Measurements from ENCODE around the gene PIK3C2B. TPM values are rescaled to one million over a fixed set of nuclear protein-coding genes. Genes with fewer than 3 reads are reported as not detected.

The PIK3C2B gene
- total RNA-seq, 1 donor from 2014 or later = 31.8 TPM

GRCh38 chr1:204471687-204472086 lies 22.9 kb downstream of the PIK3C2B start:
- Histone ChIP-seq H3K36me3 (ENCODE audit: control insufficient read depth in 3 of 3, insufficient read depth in 3 of 3, low read length in 3 of 3) (peaks cover 0 to 7% (median 2%) of the 10 kb centered on the region in 3 donors), H3K27me3 (ENCODE audit: control insufficient read depth in 3 of 3, insufficient read depth in 3 of 3, low read length in 3 of 3) (no peaks in the 10 kb centered on the region), H3K4me1 (ENCODE audit: control insufficient read depth in 3 of 3, insufficient read depth in 3 of 3, low read length in 3 of 3) (peaks cover 39 to 49% (median 48%) of the 10 kb centered on the region in 3 donors)

GRCh38 chr1:204469304-204469703 lies 25.3 kb downstream of the PIK3C2B start:
- no peaks in the 10 kb centered on the region for H3K9me3 ChIP-seq (ENCODE audit: control insufficient read depth in 3 of 3, low read length in 3 of 3)
- H3K4me1 ChIP-seq (ENCODE audit: control insufficient read depth in 3 of 3, insufficient read depth in 3 of 3, low read length in 3 of 3) = peaks cover 42 to 55% (median 47%) of the 10 kb centered on the region in 3 donors
- H3K9ac ChIP-seq (ENCODE audit: low read depth in 1 of 3, low read length in 3 of 3) = no peak overlapping the region
- peak overlapping the region in 1 of 3 donors; percentile 22 for H3K4me3 ChIP-seq (ENCODE audit: low read length in 3 of 3)
- peaks cover 0 to 8% (median 3%) of the 10 kb centered on the region in 3 donors for H3K36me3 ChIP-seq (ENCODE audit: control insufficient read depth in 3 of 3, insufficient read depth in 3 of 3, low read length in 3 of 3)
- no peaks in the 10 kb centered on the region for H3K27me3 ChIP-seq (ENCODE audit: control insufficient read depth in 3 of 3, insufficient read depth in 3 of 3, low read length in 3 of 3)
- no peak overlapping the region for H3K27ac ChIP-seq (ENCODE audit: low read depth, low read length)

More at GRCh38 chr1:204471687-204472086, 22.9 kb downstream of the PIK3C2B start:
- no peak overlapping the region for H3K9ac ChIP-seq (ENCODE audit: low read depth in 1 of 3, low read length in 3 of 3)
- H3K9me3 ChIP-seq (ENCODE audit: control insufficient read depth in 3 of 3, low read length in 3 of 3) = no peaks in the 10 kb centered on the region
- H3K4me3 ChIP-seq (ENCODE audit: low read length in 3 of 3) = no peak overlapping the region
- H3K27ac ChIP-seq (ENCODE audit: low read depth, low read length) = no peak overlapping the region

DNA sequence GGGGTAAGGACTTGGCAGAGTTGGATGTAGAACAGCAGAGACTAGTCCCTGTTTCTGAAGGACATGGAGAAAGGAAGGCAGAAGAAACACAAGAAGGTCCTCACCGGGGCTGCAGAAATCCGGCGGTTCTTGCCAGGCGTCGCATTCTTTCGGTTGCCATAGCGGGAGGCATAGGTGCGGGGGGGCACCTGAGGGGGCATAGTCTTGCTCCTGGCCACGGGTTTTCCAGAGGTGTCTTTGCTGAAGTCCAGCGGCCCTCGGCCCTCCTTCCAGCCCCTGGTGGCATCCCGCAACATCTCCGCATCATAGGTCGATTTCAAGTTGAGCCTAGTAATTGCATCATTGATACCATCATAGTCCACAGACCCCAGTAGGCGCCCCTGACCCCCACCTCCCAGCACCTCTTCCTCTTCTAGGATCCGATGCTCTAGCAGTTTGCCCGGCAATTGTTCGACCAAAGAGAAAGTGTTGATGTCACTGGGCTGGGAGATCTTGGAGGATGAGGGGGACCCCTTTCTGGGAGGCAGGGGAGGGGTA lies 25.8 kb downstream of the PIK3C2B start:
- Histone ChIP-seq H3K9ac (ENCODE audit: low read depth in 1 of 3, low read length in 3 of 3) (no peak overlapping the region), H3K27ac (ENCODE audit: low read depth, low read length) (no peak overlapping the region), H3K9me3 (ENCODE audit: control insufficient read depth in 3 of 3, low read length in 3 of 3) (no peaks in the 10 kb centered on the region), H3K36me3 (ENCODE audit: control insufficient read depth in 3 of 3, insufficient read depth in 3 of 3, low read length in 3 of 3) (peaks cover 4 to 11% (median 7%) of the 10 kb centered on the region in 3 donors), H3K27me3 (ENCODE audit: control insufficient read depth in 3 of 3, insufficient read depth in 3 of 3, low read length in 3 of 3) (no peaks in the 10 kb centered on the region), H3K4me3 (ENCODE audit: low read length in 3 of 3) (no peak overlapping the region), H3K4me1 (ENCODE audit: control insufficient read depth in 3 of 3, insufficient read depth in 3 of 3, low read length in 3 of 3) (peaks cover 44 to 59% (median 50%) of the 10 kb centered on the region in 3 donors)

DNA sequence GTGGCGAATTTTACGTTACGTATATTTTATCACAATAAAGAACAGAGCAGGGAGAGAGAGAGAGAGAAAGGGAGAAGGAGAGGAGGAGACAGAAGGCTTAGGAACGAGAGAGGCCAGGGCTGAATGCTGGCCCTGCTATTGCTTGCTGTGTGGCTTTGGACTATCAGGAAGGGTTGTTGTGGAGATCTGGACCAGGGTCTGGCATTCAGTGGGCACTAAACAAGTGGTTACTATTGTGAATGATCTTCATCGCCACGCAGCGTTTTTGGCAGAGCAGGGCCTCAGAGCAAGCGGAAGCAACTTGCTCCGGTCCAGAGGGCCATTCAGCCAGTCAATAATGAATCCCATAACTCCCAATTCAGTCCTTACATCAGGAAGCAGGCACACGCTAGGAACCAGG lies 26.4 kb downstream of the PIK3C2B start:
- H3K9ac ChIP-seq (ENCODE audit: low read depth in 1 of 3, low read length in 3 of 3) = peak overlapping the region in 1 of 3 donors; percentile 10
- H3K27me3 ChIP-seq (ENCODE audit: control insufficient read depth in 3 of 3, insufficient read depth in 3 of 3, low read length in 3 of 3) = no peaks in the 10 kb centered on the region
- no peaks in the 10 kb centered on the region for H3K9me3 ChIP-seq (ENCODE audit: control insufficient read depth in 3 of 3, low read length in 3 of 3)
- no peak overlapping the region for H3K4me3 ChIP-seq (ENCODE audit: low read length in 3 of 3)
- H3K4me1 ChIP-seq (ENCODE audit: control insufficient read depth in 3 of 3, insufficient read depth in 3 of 3, low read length in 3 of 3) = peaks cover 50 to 64% (median 55%) of the 10 kb centered on the region in 3 donors
- peaks cover 10 to 15% (median 11%) of the 10 kb centered on the region in 3 donors for H3K36me3 ChIP-seq (ENCODE audit: control insufficient read depth in 3 of 3, insufficient read depth in 3 of 3, low read length in 3 of 3)
- no peak overlapping the region for H3K27ac ChIP-seq (ENCODE audit: low read depth, low read length)

GRCh38 chr1:204466416-204467405 lies 27.9 kb downstream of the PIK3C2B start:
- Histone ChIP-seq H3K9me3 (ENCODE audit: control insufficient read depth in 3 of 3, low read length in 3 of 3) (no peaks in the 10 kb centered on the region), H3K27ac (ENCODE audit: low read depth, low read length) (peak overlapping the region; percentile 91), H3K4me1 (ENCODE audit: control insufficient read depth in 3 of 3, insufficient read depth in 3 of 3, low read length in 3 of 3) (peaks cover 56 to 73% (median 64%) of the 10 kb centered on the region in 3 donors), H3K36me3 (ENCODE audit: control insufficient read depth in 3 of 3, insufficient read depth in 3 of 3, low read length in 3 of 3) (peaks cover 15 to 27% (median 17%) of the 10 kb centered on the region in 3 donors), H3K9ac (ENCODE audit: low read depth in 1 of 3, low read length in 3 of 3) (peak overlapping the region; percentile 72 to 89 (median 86)), H3K27me3 (ENCODE audit: control insufficient read depth in 3 of 3, insufficient read depth in 3 of 3, low read length in 3 of 3) (no peaks in the 10 kb centered on the region), H3K4me3 (ENCODE audit: low read length in 3 of 3) (peak overlapping the region; percentile 41 to 71 (median 64))

DNA sequence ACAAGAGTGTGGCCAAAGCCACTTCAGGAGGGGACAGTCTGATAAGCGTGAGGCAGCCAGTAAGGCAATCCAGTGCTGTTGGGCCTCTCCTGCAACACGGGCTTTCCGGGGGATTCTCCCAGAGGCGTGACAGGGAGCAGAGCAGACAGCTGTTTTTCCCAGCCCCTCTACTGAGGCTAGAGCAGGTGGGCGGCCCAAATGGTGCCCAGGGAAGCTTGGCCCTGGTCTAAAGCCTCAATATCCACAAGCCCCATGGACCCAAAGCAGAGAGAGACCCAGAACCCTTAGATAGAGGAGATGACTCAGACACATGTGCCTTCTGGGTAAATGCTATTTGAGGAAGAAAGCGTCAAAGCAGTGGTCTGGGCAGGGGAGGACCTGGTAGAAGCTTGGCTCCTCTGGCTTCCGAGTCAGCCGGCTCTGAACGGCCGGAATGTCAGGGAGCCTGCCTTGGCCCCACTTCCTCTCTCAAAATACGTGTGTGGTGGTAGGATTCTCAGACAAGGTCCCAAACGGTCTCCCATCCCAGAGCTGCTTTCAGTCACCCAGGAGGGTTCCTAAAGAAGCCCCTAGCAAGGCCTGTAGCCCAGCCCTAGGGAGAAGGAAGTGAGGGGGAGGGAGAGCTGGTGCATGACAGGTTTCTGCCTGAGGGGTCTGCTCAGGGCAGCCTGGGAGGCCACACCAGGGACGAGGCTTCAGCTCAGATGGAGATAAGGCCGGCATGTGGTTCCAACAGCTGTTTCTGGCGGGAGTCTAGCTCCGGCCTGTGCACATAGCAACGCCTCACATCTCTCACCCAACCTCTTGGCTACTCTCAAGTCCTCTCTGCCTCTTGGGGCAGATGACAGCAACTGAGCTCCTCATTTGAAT lies 28.8 kb downstream of the PIK3C2B start:
- peak overlapping the region; percentile 41 to 71 (median 64) for H3K4me3 ChIP-seq (ENCODE audit: low read length in 3 of 3)

GRCh38 chr1:204464701-204465100 lies 29.9 kb downstream of the PIK3C2B start:
- peaks cover 32 to 45% (median 32%) of the 10 kb centered on the region in 3 donors for H3K36me3 ChIP-seq (ENCODE audit: control insufficient read depth in 3 of 3, insufficient read depth in 3 of 3, low read length in 3 of 3)
- H3K27ac ChIP-seq (ENCODE audit: low read depth, low read length) = peak overlapping the region; percentile 32
- H3K4me1 ChIP-seq (ENCODE audit: control insufficient read depth in 3 of 3, insufficient read depth in 3 of 3, low read length in 3 of 3) = peaks cover 69 to 84% (median 79%) of the 10 kb centered on the region in 3 donors
- H3K9ac ChIP-seq (ENCODE audit: low read depth in 1 of 3, low read length in 3 of 3) = peak overlapping the region in 2 of 3 donors; percentile 8 to 22
- H3K4me3 ChIP-seq (ENCODE audit: low read length in 3 of 3) = no peak overlapping the region
- no peaks in the 10 kb centered on the region for H3K27me3 ChIP-seq (ENCODE audit: control insufficient read depth in 3 of 3, insufficient read depth in 3 of 3, low read length in 3 of 3)
- no peaks in the 10 kb centered on the region for H3K9me3 ChIP-seq (ENCODE audit: control insufficient read depth in 3 of 3, low read length in 3 of 3)

More for the DNA sequence above, 28.8 kb downstream of the PIK3C2B start:
- Histone ChIP-seq H3K9me3 (ENCODE audit: control insufficient read depth in 3 of 3, low read length in 3 of 3) (no peaks in the 10 kb centered on the region), H3K36me3 (ENCODE audit: control insufficient read depth in 3 of 3, insufficient read depth in 3 of 3, low read length in 3 of 3) (peaks cover 23 to 35% (median 23%) of the 10 kb centered on the region in 3 donors), H3K27me3 (ENCODE audit: control insufficient read depth in 3 of 3, insufficient read depth in 3 of 3, low read length in 3 of 3) (no peaks in the 10 kb centered on the region), H3K27ac (ENCODE audit: low read depth, low read length) (peak overlapping the region; percentile 91), H3K9ac (ENCODE audit: low read depth in 1 of 3, low read length in 3 of 3) (peak overlapping the region; percentile 72 to 89 (median 73)), H3K4me1 (ENCODE audit: control insufficient read depth in 3 of 3, insufficient read depth in 3 of 3, low read length in 3 of 3) (peaks cover 62 to 77% (median 73%) of the 10 kb centered on the region in 3 donors)

- peaks cover 37 to 46% (median 37%) of the 10 kb centered on the region in 3 donors for H3K36me3 ChIP-seq (ENCODE audit: control insufficient read depth in 3 of 3, insufficient read depth in 3 of 3, low read length in 3 of 3)
- no peaks in the 10 kb centered on the region for H3K27me3 ChIP-seq (ENCODE audit: control insufficient read depth in 3 of 3, insufficient read depth in 3 of 3, low read length in 3 of 3)
- H3K9me3 ChIP-seq (ENCODE audit: control insufficient read depth in 3 of 3, low read length in 3 of 3) = no peaks in the 10 kb centered on the region
- peak overlapping the region in 1 of 3 donors; percentile 24 for H3K4me3 ChIP-seq (ENCODE audit: low read length in 3 of 3)
- peak overlapping the region; percentile 32 for H3K27ac ChIP-seq (ENCODE audit: low read depth, low read length)
- peak overlapping the region; percentile 8 to 22 (median 12) for H3K9ac ChIP-seq (ENCODE audit: low read depth in 1 of 3, low read length in 3 of 3)
- H3K4me1 ChIP-seq (ENCODE audit: control insufficient read depth in 3 of 3, insufficient read depth in 3 of 3, low read length in 3 of 3) = peaks cover 69 to 81% (median 75%) of the 10 kb centered on the region in 3 donors
Measured at GRCh38 chr1:204464187-204464631, 30.4 kb downstream of the PIK3C2B start.

Data from skeletal muscle tissue (tissue), 4 donors.